K562 (cell line): ENCODE results near the gene HCN3. TPM values are rescaled to one million over a fixed set of nuclear protein-coding genes. Genes with fewer than 3 reads are reported as not detected.

Experiments
- ARNT ChIP-seq, 2 experiments: fragments of 450-650 bp; IDR thresholded peaks; 2 replicates each; pipeline ENCODE4 v1.6.1; 2016; ENCODE audit warnings: mild to moderate bottlenecking in 1 of 2
- BRD4 ChIP-seq: fragments of 200-600 bp; sonication (generic); IDR thresholded peaks from 2 replicates; pipeline ENCODE4 v1.6.1; 2017; ENCODE audit warnings: inconsistent platforms
- DMBX1 ChIP-seq: fragments of 250-450 bp; sonication (Bioruptor Pico); IDR thresholded peaks from 2 replicates; pipeline ENCODE4 v1.8.0; 2022; ENCODE audit warnings: inconsistent platforms, mild to moderate bottlenecking, moderate library complexity, borderline replicate concordance
- KDM2B ChIP-seq: fragments of 250-450 bp; sonication (Bioruptor Pico); IDR thresholded peaks from 2 replicates; pipeline ENCODE4 v1.8.0; 2021; ENCODE audit warnings: mild to moderate bottlenecking, moderate library complexity
- MEF2A ChIP-seq: IDR thresholded peaks from 2 replicates; pipeline ENCODE4 v1.6.1; 2011; ENCODE audit warnings: low read depth, mild to moderate bottlenecking, low read length, moderate library complexity; ENCODE audit not compliant: control insufficient read depth
- MTA2 ChIP-seq: fragments of 450-650 bp; IDR thresholded peaks from 2 replicates; pipeline ENCODE4 v1.6.1; 2016; ENCODE audit warnings: low read depth
- NCOA1 ChIP-seq: fragments of 450-650 bp; IDR thresholded peaks from 2 replicates; pipeline ENCODE4 v1.6.1; 2016; ENCODE audit warnings: low read depth
- NEUROD1 ChIP-seq: fragments of 150-350 bp; IDR thresholded peaks from 2 replicates; pipeline ENCODE4 v1.6.1; 2014; ENCODE audit warnings: borderline replicate concordance, low read length, low read depth; ENCODE audit not compliant: partially characterized antibody
- RHOXF2B ChIP-seq: fragments of 250-450 bp; sonication (Bioruptor Pico); conservative IDR thresholded peaks from 2 replicates; pipeline ENCODE4 v1.5.1; 2021
- SETDB1 ChIP-seq: IDR thresholded peaks from one replicate; pipeline ENCODE4 v1.6.1; 2012; ENCODE audit warnings: low read length, control low read depth, inconsistent platforms
- SIX5 ChIP-seq, 2 experiments: IDR thresholded peaks; 2 replicates each; pipeline ENCODE4 v1.6.1; 2011; ENCODE audit warnings: low read length in 2 of 2, borderline replicate concordance in 1 of 2, low read depth in 1 of 2, mild to moderate bottlenecking in 1 of 2, moderate library complexity in 1 of 2; ENCODE audit not compliant: insufficient read depth in 1 of 2
- STAG1 ChIP-seq: sonication (generic); formaldehyde crosslinking; IDR thresholded peaks from 2 replicates; pipeline ENCODE4 v1.5.0; 2020; ENCODE audit warnings: missing genetic modification reagents, borderline replicate concordance
- ZNF347 ChIP-seq: fragments of 450-650 bp; formaldehyde crosslinking; IDR thresholded peaks from 2 replicates; pipeline ENCODE4 v1.4.0; 2020; ENCODE audit warnings: low read depth, mild to moderate bottlenecking, moderate library complexity
- ZNF639 ChIP-seq, 2 experiments: fragments of 200-800 bp in 1 of 2; sonication (Bioruptor generic) in 1 of 2; sonication (generic) in 1 of 2; formaldehyde crosslinking in 1 of 2; IDR thresholded peaks in 1 of 2; conservative IDR thresholded peaks in 1 of 2; 2 replicates each; pipeline versions ENCODE4 v1.5.0 to v1.6.1; 2016 to 2020; ENCODE audit warnings: missing compliant biosample characterization in 1 of 2, missing genetic modification characterization in 1 of 2, missing genetic modification reagents in 1 of 2
- polyA plus RNA-seq, 8 experiments: library from polyadenylated mRNA; depleted of rRNA in 4 of 8; stranded (reverse) in 5 of 8; unstranded in 3 of 8; fragments of >200 nt; fragmentation: Nextera tagmentation in 2 of 8; fragmentation: Illumina TruSeq in 1 of 8; extraction: Ambion mirVana in 2 of 8; extraction: Trizol in 1 of 8; gene quantifications; 2 replicates each; pipeline versions ENCODE4 v1.2.1 to v1.2.3, GENCODE V29; 2011 to 2014; ENCODE audit warnings: inconsistent platforms in 1 of 8, missing spikeins in 1 of 8
- total RNA-seq, 7 experiments: library from RNA; depleted of rRNA in 6 of 7; stranded (reverse); fragments of >200 nt in 6 of 7; fragmentation: Illumina TruSeq in 2 of 7; extraction: Trizol in 2 of 7; gene quantifications; 2 replicates each; pipeline versions ENCODE4 v1.2.1 to v1.2.3, GENCODE V29; 2011 to 2021; ENCODE audit warnings: low replicate concordance in 1 of 7
- TF ChIP-seq, protein P1 (sequence below), 3 experiments: fragments of 200-800 bp in 1 of 3; fragments of 250-450 bp in 1 of 3; fragments of 450-650 bp in 1 of 3; sonication (Bioruptor Pico) in 1 of 3; sonication (Bioruptor generic) in 1 of 3; formaldehyde crosslinking in 1 of 3; IDR thresholded peaks; 2 replicates each; pipeline versions ENCODE4 v1.6.1 to v1.8.0; 2016 to 2022; ENCODE audit warnings: mild to moderate bottlenecking in 2 of 3, missing genetic modification characterization in 2 of 3, missing compliant biosample characterization in 1 of 3, moderate library complexity in 1 of 3
- TF ChIP-seq, protein P2 (sequence below), 2 experiments: fragments of 450-650 bp in 1 of 2; sonication (generic) in 1 of 2; formaldehyde crosslinking; conservative IDR thresholded peaks; 2 replicates each; pipeline versions ENCODE4 v1.4.0 to v1.8.1; 2020 to 2022; ENCODE audit warnings: mild to moderate bottlenecking in 1 of 2, missing genetic modification reagents in 1 of 2

Gene HCN3
- total and polyA plus RNA-seq, 9 of the 15 experiments (the other 6 are each of a cell fraction or from before 2014, with no cell fraction given): 0.91 to 9.7 (median 3.9) TPM

DNA sequence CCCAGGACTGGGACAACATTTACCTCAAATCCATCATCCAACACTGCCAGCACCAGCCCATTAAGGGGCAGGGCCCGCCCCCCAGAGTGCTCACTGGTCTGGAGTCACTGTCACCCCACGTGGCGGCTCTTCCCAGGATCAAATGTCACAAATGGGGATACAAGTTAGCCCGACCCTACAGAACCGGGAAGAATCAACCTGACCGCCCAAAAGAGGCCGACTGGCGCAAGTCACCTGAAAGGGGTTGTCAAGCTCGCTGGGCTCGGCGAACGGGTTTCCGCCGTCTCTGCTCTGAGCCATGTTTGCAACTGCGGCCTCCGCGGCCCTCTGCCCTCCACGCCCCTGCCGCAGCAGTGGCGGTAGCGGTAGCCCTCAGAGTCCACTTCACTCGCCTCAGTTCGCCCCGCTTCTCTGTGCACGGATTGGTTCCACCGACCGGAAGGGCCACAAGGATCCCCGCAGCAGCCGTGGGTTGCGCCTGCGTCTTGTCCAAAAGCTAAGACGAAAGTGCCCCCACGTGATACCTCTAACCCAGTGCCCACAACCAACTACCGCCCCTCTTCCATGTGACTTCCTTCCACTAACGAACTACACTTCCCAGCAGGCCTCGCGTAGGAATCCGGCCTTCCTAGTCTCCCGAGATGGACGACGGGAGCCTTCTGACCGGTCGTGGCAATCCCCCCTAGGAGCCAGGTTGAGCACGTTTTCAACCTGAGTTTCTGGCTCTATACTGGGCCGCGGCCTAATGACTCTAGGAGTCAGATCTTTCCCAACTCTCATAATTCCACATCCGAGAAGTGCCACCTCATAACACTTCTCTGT is 15.2 kb upstream of the HCN3 start, which contains the start of gene SCAMP3 (continued):
- TF ChIP-seq SETDB1 (no peak), MEF2A (no peak), NEUROD1 (peak; percentile 31), RHOXF2B (peak; percentile 94), MTA2 (no peak), KDM2B (CRISPR knock-in tag) (no peak), STAG1 (no peak), SIX5 (IDR thresholded peaks at IDR 0.05; ENCODE audit: borderline replicate concordance in 1 of 2, insufficient read depth in 1 of 2, low read depth in 1 of 2, low read length in 2 of 2) (peak; percentile 86 to 87), NCOA1 (no peak), ZNF347 (CRISPR knock-in tag) (no peak), DMBX1 (CRISPR knock-in tag) (no peak), ARNT (IDR thresholded peaks at IDR 0.05) (no peak), BRD4 (no peak), ZNF639 (CRISPR knock-in tag; conservative IDR thresholded peaks at IDR 0.05 in 1 of 2, IDR thresholded peaks at IDR 0.05 in 1 of 2) (no peak; a peak in 1 of 4 replicates)
- TF ChIP-seq, protein P1, sequence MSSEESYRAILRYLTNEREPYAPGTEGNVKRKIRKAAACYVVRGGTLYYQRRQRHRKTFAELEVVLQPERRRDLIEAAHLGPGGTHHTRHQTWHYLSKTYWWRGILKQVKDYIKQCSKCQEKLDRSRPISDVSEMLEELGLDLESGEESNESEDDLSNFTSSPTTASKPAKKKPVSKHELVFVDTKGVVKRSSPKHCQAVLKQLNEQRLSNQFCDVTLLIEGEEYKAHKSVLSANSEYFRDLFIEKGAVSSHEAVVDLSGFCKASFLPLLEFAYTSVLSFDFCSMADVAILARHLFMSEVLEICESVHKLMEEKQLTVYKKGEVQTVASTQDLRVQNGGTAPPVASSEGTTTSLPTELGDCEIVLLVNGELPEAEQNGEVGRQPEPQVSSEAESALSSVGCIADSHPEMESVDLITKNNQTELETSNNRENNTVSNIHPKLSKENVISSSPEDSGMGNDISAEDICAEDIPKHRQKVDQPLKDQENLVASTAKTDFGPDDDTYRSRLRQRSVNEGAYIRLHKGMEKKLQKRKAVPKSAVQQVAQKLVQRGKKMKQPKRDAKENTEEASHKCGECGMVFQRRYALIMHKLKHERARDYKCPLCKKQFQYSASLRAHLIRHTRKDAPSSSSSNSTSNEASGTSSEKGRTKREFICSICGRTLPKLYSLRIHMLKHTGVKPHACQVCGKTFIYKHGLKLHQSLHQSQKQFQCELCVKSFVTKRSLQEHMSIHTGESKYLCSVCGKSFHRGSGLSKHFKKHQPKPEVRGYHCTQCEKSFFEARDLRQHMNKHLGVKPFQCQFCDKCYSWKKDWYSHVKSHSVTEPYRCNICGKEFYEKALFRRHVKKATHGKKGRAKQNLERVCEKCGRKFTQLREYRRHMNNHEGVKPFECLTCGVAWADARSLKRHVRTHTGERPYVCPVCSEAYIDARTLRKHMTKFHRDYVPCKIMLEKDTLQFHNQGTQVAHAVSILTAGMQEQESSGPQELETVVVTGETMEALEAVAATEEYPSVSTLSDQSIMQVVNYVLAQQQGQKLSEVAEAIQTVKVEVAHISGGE (CRISPR knock-in tag; IDR thresholded peaks at IDR 0.05): peak in 1 of 3 experiments; percentile 63; a peak in 2 of 6 replicates
- TF ChIP-seq, protein P2, sequence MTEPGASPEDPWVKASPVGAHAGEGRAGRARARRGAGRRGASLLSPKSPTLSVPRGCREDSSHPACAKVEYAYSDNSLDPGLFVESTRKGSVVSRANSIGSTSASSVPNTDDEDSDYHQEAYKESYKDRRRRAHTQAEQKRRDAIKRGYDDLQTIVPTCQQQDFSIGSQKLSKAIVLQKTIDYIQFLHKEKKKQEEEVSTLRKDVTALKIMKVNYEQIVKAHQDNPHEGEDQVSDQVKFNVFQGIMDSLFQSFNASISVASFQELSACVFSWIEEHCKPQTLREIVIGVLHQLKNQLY (CRISPR knock-in tag; conservative IDR thresholded peaks at IDR 0.05): peak in 1 of 2 experiments; percentile 86; a peak in 2 of 4 replicates
